Measurements from ENCODE around the gene P2RX4.

- TF ChIP-seq POLR2A (IDR thresholded peaks at IDR 0.05), result no peak
- no peak for TF ChIP-seq CTCF (IDR thresholded peaks at IDR 0.05)
Observed at GRCh38 chr12:121236776-121237175, 26.8 kb downstream of the P2RX4 start.
